Fibroblast of lung (primary cell): ENCODE results near the gene TCF23. TPM values are rescaled to one million over a fixed set of nuclear protein-coding genes. Genes with fewer than 3 reads are reported as not detected.
A peak's percentile ranks its signal among the peaks of the same experiment; 100 is the strongest.
"Not testable (repeated sequence)": the region's sequence is repeated elsewhere in the genome, so short reads cannot be mapped to it uniquely, and the experiment has no call there.

Experiments used
- DNase-seq, 2 donors: peaks; one replicate each; pipeline versions ENCODE4 v3.0.0 to v3.0.0-alpha.2; 2010; ENCODE audit warnings: low read depth in 2 of 2
- H2AFZ ChIP-seq: 2 replicates; pipeline ENCODE4 v1.5.1; 2012; ENCODE audit warnings: low read length, control low read depth, inconsistent platforms
- H3K27ac ChIP-seq: 2 replicates; pipeline ENCODE4 v1.5.1; 2011; ENCODE audit warnings: low read length, control low read depth; ENCODE audit not compliant: insufficient read depth
- H3K27me3 ChIP-seq: 2 replicates; pipeline ENCODE4 v1.5.1; 2011; ENCODE audit warnings: mild to moderate bottlenecking, low read length; ENCODE audit not compliant: control insufficient read depth, insufficient read depth
- H3K36me3 ChIP-seq: 2 replicates; pipeline ENCODE4 v1.5.1; 2011; ENCODE audit warnings: low read length; ENCODE audit not compliant: control insufficient read depth, insufficient read depth
- H3K4me1 ChIP-seq: 2 replicates; pipeline ENCODE4 v1.5.1; 2011; ENCODE audit warnings: low read length; ENCODE audit not compliant: control insufficient read depth, insufficient read depth; ENCODE audit errors: extremely low read depth
- H3K4me2 ChIP-seq: 2 replicates; pipeline ENCODE4 v1.5.1; 2011; ENCODE audit warnings: low read length, control low read depth; ENCODE audit not compliant: insufficient read depth; ENCODE audit errors: extremely low read depth
- H3K4me3 ChIP-seq, 4 experiments: fragments of 200-600 bp in 1 of 4; sonication (generic) in 1 of 4; replicated peaks in 1 of 4; 2 replicates each; pipeline ENCODE4 v1.5.1; 2011 to 2016; ENCODE audit warnings: low read length in 4 of 4, low read depth in 3 of 4, mild to moderate bottlenecking in 3 of 4, control low read depth in 2 of 4, inconsistent platforms in 1 of 4, mixed read lengths in 1 of 4; ENCODE audit not compliant: insufficient read depth in 1 of 4; ENCODE audit errors: control extremely low read depth in 1 of 4
- H3K79me2 ChIP-seq: 2 replicates; pipeline ENCODE4 v1.5.1; 2012; ENCODE audit warnings: mild to moderate bottlenecking, low read length, inconsistent platforms; ENCODE audit not compliant: control insufficient read depth, insufficient read depth
- H3K9ac ChIP-seq: 2 replicates; pipeline ENCODE4 v1.5.1; 2011; ENCODE audit warnings: mild to moderate bottlenecking, low read length, control low read depth; ENCODE audit not compliant: insufficient read depth
- H3K9me3 ChIP-seq: 2 replicates; pipeline ENCODE4 v1.5.1; 2012; ENCODE audit warnings: low read depth, low read length; ENCODE audit not compliant: control insufficient read depth, insufficient read depth
- H4K20me1 ChIP-seq: 2 replicates; pipeline ENCODE4 v1.5.1; 2011; ENCODE audit warnings: low read length; ENCODE audit not compliant: control insufficient read depth, insufficient read depth; ENCODE audit errors: extremely low read depth
- EZH2 ChIP-seq: IDR thresholded peaks from 2 replicates; pipeline ENCODE4 v1.5.1; 2012; ENCODE audit warnings: low read length, control low read depth, mild to moderate bottlenecking; ENCODE audit errors: missing control alignments
- polyA plus RNA-seq, 2 donors: library from polyadenylated mRNA; depleted of rRNA in 1 of 2; stranded (reverse) in 1 of 2; unstranded in 1 of 2; fragments of >200 nt; gene quantifications; 2 replicates each; pipeline ENCODE4 v1.2.1, GENCODE V29; 2011 to 2012; ENCODE audit warnings: missing spikeins in 1 of 2
- total RNA-seq: library from RNA; depleted of rRNA; stranded (reverse); fragments of >200 nt; gene quantifications from 2 replicates; pipeline ENCODE4 v1.2.1, GENCODE V29; 2014
- TF ChIP-seq, protein P1 (sequence below), 2 donors: IDR thresholded peaks in 1 of 2; conservative IDR thresholded peaks in 1 of 2; 1 replicate in 1 of 2; 2 replicates in 1 of 2; pipeline ENCODE4 v1.5.1; 2011 to 2012; ENCODE audit warnings: low read length in 2 of 2, control low read depth in 1 of 2, inconsistent platforms in 1 of 2, low read depth in 1 of 2, mild to moderate bottlenecking in 1 of 2

The TCF23 gene
- total and polyA plus RNA-seq, 2 donors (not counting 1 experiment from before 2014, with no cell fraction given), result not detected

DNA sequence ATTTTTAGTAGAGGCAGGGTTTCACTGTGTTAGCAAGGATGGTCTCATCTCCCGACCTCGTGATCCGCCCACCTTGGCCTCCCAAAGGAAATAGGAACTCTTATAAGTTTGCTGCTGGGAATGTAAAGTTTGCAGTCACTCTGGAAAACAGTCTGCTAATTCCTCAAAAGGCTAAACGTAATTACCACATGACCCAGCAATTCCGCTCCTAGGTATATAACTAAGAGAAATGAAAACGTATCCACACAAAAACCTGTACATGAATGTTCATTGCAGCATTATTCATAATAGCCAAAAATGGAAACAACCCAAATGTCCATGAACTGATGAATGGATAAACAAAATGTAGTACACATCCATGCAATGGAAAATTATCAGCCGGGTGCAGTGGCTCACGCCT is 41.2 kb downstream of the TCF23 start:
- no peaks in the 10 kb centered on the region for H3K79me2 ChIP-seq
- no peaks in the 10 kb centered on the region for H4K20me1 ChIP-seq
- H3K27ac ChIP-seq, result no peak overlapping the region
- H3K27me3 ChIP-seq, result peaks cover 14% of the 10 kb centered on the region
- TF ChIP-seq, protein P1, sequence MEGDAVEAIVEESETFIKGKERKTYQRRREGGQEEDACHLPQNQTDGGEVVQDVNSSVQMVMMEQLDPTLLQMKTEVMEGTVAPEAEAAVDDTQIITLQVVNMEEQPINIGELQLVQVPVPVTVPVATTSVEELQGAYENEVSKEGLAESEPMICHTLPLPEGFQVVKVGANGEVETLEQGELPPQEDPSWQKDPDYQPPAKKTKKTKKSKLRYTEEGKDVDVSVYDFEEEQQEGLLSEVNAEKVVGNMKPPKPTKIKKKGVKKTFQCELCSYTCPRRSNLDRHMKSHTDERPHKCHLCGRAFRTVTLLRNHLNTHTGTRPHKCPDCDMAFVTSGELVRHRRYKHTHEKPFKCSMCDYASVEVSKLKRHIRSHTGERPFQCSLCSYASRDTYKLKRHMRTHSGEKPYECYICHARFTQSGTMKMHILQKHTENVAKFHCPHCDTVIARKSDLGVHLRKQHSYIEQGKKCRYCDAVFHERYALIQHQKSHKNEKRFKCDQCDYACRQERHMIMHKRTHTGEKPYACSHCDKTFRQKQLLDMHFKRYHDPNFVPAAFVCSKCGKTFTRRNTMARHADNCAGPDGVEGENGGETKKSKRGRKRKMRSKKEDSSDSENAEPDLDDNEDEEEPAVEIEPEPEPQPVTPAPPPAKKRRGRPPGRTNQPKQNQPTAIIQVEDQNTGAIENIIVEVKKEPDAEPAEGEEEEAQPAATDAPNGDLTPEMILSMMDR (conservative IDR thresholded peaks at IDR 0.05 in 1 of 2, IDR thresholded peaks at IDR 0.05 in 1 of 2; ENCODE audit: low read depth in 1 of 2, low read length in 2 of 2), result no peak
- TF ChIP-seq EZH2, result no peak
- no peak overlapping the region for H3K4me2 ChIP-seq
- H3K4me3 ChIP-seq, result no peak overlapping the region
- no peaks in the 10 kb centered on the region for H3K36me3 ChIP-seq
- DNase-seq, result no peak
- H2AFZ ChIP-seq, result no peak overlapping the region
- H3K9ac ChIP-seq, result no peak overlapping the region
- peaks cover 3% of the 10 kb centered on the region for H3K4me1 ChIP-seq
- no peaks in the 10 kb centered on the region for H3K9me3 ChIP-seq

DNA sequence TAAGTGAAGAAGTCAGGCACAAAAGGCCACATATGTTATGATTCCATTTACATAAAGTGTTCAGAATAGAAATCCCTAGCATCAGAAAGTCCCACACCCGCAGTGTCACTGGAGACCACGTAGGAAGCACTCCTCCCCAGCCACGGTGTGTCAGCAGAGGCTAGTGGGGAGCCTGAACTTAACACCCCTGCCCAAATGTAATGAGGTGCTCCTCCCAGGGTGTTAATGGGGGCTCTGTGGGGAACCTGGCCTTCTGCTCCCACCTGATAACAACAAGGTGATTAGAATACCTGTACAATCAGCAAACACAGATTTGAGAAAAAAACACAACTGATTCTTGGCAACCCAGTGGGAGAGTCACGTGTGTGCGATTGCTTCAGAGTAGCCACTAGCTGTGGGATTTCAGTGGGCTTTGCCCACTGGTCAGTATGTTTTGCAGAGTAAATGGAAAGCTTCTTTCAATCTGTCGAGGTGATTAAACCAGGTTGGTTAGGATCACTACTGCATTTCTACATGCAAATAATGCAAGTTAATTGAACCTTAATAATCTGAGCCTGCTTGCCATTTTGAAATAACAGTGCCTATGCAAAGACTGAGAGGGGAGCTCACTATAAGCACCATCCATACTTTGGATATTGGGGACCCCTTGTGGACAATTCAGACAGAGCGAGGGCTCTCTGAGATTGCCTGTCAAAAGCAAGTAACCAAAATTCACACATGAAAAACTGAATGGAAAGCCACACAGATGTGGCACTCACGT is 42.4 kb downstream of the TCF23 start:
- H3K27ac ChIP-seq, result no peak overlapping the region
- no peak overlapping the region for H3K4me3 ChIP-seq
- TF ChIP-seq, protein P1 (conservative IDR thresholded peaks at IDR 0.05 in 1 of 2, IDR thresholded peaks at IDR 0.05 in 1 of 2; ENCODE audit: low read depth in 1 of 2, low read length in 2 of 2), result peak; percentile 78 to 87
- TF ChIP-seq EZH2, result no peak

DNA sequence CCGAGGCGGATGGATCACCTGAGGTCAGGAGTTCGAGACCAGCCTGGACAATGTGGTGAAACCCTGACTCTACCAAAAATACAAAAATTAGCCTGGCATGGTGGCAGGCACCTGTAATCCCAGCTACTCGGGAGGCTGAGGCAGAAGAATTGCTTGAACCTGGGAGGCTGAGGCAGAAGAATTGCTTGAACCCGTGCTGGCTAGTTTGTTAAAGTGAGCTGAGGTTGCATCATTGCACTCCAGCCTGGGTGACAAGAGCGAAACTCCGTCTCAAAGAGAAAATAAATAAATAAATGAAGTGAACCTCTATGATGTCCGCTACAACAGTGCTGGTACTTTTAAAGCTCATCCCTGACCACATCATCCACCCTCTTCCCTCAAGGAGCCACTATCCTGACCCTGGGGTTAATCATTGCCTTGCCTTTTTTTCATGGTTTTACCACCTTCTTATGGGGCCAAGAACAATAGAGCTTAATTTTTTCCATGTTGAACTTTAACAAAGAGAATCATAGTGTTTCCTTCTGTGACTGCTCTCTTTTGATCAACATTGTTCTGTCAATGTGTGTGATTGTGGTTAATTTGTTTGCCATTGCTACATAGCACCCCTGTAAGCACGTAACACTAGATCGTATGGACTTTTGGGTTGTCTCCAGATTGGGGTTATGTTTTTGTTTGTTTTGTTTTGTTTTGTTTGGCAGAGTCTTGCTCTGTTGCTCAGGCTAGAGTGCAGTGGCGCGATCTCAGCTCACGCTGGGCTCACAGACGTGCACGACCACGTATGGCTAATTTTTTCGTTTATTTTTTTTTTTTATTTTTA is 45.9 kb downstream of the TCF23 start:
- H3K79me2 ChIP-seq, result no peaks in the 10 kb centered on the region
- H3K9me3 ChIP-seq, result no peaks in the 10 kb centered on the region
- no peak overlapping the region for H2AFZ ChIP-seq
- H3K27ac ChIP-seq, result no peak overlapping the region
- H3K4me1 ChIP-seq, result no peaks in the 10 kb centered on the region
- DNase-seq, result no peak
- H3K9ac ChIP-seq, result no peak overlapping the region
- no peak overlapping the region for H3K4me2 ChIP-seq
- H3K36me3 ChIP-seq, result no peaks in the 10 kb centered on the region
- no peaks in the 10 kb centered on the region for H4K20me1 ChIP-seq
- TF ChIP-seq, protein P1 (conservative IDR thresholded peaks at IDR 0.05 in 1 of 2, IDR thresholded peaks at IDR 0.05 in 1 of 2; ENCODE audit: low read depth in 1 of 2, low read length in 2 of 2), result no peak
- TF ChIP-seq EZH2, result no peak
- H3K27me3 ChIP-seq, result peaks cover 6% of the 10 kb centered on the region
- no peak overlapping the region for H3K4me3 ChIP-seq

More for the DNA sequence above, 42.4 kb downstream of the TCF23 start:
- peak; percentile 40 to 81 for DNase-seq
- Histone ChIP-seq H3K27me3 (peaks cover 14% of the 10 kb centered on the region), H3K36me3 (no peaks in the 10 kb centered on the region), H4K20me1 (no peaks in the 10 kb centered on the region), H3K4me2 (no peak overlapping the region), H2AFZ (no peak overlapping the region), H3K4me1 (no peaks in the 10 kb centered on the region), H3K9me3 (no peaks in the 10 kb centered on the region), H3K79me2 (no peaks in the 10 kb centered on the region), H3K9ac (no peak overlapping the region)

DNA sequence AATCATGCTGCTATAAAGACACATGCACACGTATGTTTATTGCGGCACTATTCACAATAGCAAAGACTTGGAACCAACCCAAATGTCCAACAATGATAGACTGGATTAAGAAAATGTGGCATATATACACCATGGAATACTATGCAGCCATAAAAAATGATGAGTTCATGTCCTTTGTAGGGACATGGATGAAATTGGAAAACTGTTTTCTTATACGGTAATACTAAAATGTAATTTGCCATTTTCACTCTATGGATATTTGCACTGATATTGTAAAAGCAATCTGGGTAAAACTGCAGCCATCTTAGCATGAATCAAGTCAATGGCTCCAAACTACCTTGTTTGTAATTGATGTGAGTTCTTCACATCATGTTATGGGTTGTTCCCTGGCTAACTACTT is 47.0 kb downstream of the TCF23 start:
- not testable (repeated sequence) for H3K4me1 ChIP-seq, H3K4me3 ChIP-seq, H2AFZ ChIP-seq, H3K36me3 ChIP-seq, DNase-seq, H3K27me3 ChIP-seq, H3K9ac ChIP-seq, H4K20me1 ChIP-seq, H3K4me2 ChIP-seq, H3K27ac ChIP-seq, H3K79me2 ChIP-seq, H3K9me3 ChIP-seq
